ENCODE results near the gene ABLIM3.

DNA sequence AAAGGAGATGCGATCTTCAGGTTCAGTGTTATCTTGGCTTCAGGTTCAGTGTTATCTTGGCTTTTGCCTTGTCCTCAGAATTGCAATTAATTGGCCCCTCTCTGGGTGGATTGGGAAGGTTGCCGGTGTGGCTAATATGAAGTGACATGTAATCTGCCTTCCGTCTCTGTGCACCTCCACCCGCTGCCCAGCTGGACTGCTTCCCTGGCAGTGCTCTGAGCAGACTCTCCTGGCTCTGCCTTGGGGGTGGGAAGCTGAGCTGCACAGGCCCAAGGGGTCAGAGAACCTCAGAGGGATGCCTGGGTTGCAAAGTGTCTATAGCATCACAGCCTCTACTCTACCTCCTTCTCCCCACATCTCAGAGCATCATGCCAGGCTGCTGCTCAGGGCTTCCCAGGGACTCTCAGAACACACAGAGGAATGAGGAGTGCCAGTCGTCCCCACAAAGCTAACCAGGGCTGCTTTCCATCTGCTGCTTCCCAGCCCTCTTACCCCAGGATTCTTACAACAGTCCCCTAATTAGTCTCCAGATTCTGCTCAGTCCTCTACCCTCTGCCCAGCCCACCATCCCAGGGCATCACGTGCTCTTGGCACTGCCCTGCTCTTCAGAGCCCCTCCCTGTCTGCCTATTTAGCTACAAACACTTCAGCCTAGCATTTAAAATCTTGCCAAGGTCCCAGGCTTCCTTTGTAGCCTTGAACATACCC is 76.0 kb downstream of the ABLIM3 start:
- TF ChIP-seq, protein P1, sequence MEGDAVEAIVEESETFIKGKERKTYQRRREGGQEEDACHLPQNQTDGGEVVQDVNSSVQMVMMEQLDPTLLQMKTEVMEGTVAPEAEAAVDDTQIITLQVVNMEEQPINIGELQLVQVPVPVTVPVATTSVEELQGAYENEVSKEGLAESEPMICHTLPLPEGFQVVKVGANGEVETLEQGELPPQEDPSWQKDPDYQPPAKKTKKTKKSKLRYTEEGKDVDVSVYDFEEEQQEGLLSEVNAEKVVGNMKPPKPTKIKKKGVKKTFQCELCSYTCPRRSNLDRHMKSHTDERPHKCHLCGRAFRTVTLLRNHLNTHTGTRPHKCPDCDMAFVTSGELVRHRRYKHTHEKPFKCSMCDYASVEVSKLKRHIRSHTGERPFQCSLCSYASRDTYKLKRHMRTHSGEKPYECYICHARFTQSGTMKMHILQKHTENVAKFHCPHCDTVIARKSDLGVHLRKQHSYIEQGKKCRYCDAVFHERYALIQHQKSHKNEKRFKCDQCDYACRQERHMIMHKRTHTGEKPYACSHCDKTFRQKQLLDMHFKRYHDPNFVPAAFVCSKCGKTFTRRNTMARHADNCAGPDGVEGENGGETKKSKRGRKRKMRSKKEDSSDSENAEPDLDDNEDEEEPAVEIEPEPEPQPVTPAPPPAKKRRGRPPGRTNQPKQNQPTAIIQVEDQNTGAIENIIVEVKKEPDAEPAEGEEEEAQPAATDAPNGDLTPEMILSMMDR (conservative IDR thresholded peaks at IDR 0.05; ENCODE audit: low read depth in 2 of 2), result no peak
- TF ChIP-seq EZH2 (IDR thresholded peaks at IDR 0.05; ENCODE audit: low read depth, unreplicated experiment) (no peak), JUNB (IDR thresholded peaks at IDR 0.05; ENCODE audit: unreplicated experiment) (no peak)
- TF ChIP-seq, protein P2, sequence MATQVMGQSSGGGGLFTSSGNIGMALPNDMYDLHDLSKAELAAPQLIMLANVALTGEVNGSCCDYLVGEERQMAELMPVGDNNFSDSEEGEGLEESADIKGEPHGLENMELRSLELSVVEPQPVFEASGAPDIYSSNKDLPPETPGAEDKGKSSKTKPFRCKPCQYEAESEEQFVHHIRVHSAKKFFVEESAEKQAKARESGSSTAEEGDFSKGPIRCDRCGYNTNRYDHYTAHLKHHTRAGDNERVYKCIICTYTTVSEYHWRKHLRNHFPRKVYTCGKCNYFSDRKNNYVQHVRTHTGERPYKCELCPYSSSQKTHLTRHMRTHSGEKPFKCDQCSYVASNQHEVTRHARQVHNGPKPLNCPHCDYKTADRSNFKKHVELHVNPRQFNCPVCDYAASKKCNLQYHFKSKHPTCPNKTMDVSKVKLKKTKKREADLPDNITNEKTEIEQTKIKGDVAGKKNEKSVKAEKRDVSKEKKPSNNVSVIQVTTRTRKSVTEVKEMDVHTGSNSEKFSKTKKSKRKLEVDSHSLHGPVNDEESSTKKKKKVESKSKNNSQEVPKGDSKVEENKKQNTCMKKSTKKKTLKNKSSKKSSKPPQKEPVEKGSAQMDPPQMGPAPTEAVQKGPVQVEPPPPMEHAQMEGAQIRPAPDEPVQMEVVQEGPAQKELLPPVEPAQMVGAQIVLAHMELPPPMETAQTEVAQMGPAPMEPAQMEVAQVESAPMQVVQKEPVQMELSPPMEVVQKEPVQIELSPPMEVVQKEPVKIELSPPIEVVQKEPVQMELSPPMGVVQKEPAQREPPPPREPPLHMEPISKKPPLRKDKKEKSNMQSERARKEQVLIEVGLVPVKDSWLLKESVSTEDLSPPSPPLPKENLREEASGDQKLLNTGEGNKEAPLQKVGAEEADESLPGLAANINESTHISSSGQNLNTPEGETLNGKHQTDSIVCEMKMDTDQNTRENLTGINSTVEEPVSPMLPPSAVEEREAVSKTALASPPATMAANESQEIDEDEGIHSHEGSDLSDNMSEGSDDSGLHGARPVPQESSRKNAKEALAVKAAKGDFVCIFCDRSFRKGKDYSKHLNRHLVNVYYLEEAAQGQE (IDR thresholded peaks at IDR 0.05; ENCODE audit: unreplicated experiment), result no peak

Measured in GM23338 (cell line).